ENCODE data around the gene SMARCD2. TPM values are rescaled to one million over a fixed set of nuclear protein-coding genes. Genes with fewer than 3 reads are reported as not detected.

The SMARCD2 gene
- total RNA-seq, 1 donor from 2014 or later: 80.7 TPM

GRCh38 chr17:63833741-63834373 is 8.6 kb downstream of the SMARCD2 start:
- no peak for DNase-seq (ENCODE audit: low spot score)
- Mint-ChIP-seq H3K36me3 (peaks cover 33% of the 10 kb centered on the region), H3K9me3 (no peaks in the 10 kb centered on the region), H3K27ac (no peak overlapping the region), H3K27me3 (ENCODE audit: insufficient read depth, low read depth) (peaks cover 5% of the 10 kb centered on the region), H3K4me3 (peak overlapping the region; percentile 24), H3K4me1 (peaks cover 11% of the 10 kb centered on the region)
- H3K4me3 ChIP-seq: no peak overlapping the region
- peaks cover 5% of the 10 kb centered on the region for H3K4me1 ChIP-seq
- TF ChIP-seq EZH2phosphoT487 (IDR thresholded peaks at IDR 0.05): no peak
- TF ChIP-seq EZH2 (IDR thresholded peaks at IDR 0.05): no peak
- TF ChIP-seq, protein P1, sequence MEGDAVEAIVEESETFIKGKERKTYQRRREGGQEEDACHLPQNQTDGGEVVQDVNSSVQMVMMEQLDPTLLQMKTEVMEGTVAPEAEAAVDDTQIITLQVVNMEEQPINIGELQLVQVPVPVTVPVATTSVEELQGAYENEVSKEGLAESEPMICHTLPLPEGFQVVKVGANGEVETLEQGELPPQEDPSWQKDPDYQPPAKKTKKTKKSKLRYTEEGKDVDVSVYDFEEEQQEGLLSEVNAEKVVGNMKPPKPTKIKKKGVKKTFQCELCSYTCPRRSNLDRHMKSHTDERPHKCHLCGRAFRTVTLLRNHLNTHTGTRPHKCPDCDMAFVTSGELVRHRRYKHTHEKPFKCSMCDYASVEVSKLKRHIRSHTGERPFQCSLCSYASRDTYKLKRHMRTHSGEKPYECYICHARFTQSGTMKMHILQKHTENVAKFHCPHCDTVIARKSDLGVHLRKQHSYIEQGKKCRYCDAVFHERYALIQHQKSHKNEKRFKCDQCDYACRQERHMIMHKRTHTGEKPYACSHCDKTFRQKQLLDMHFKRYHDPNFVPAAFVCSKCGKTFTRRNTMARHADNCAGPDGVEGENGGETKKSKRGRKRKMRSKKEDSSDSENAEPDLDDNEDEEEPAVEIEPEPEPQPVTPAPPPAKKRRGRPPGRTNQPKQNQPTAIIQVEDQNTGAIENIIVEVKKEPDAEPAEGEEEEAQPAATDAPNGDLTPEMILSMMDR (IDR thresholded peaks at IDR 0.05): no peak
- H3K79me2 ChIP-seq (ENCODE audit: low read depth): peaks cover 25% of the 10 kb centered on the region
- peaks cover 10% of the 10 kb centered on the region for H4K20me1 ChIP-seq (ENCODE audit: low read depth)
- H3F3A ChIP-seq (ENCODE audit: low read depth): peaks cover 25% of the 10 kb centered on the region
- no peak overlapping the region for H2AFZ ChIP-seq (replicated peaks)
- H3K36me3 ChIP-seq: peaks cover 5% of the 10 kb centered on the region
- H3K9ac ChIP-seq: no peak overlapping the region
- H3K27ac ChIP-seq: no peak overlapping the region
- no peak overlapping the region for H3K4me2 ChIP-seq
- no peaks in the 10 kb centered on the region for H3K9me3 ChIP-seq (ENCODE audit: low read depth)
- no peaks in the 10 kb centered on the region for H3K27me3 ChIP-seq

GRCh38 chr17:63833026-63833740 is 9.3 kb downstream of the SMARCD2 start:
- Mint-ChIP-seq H3K4me3 (no peak overlapping the region), H3K36me3 (peaks cover 33% of the 10 kb centered on the region), H3K4me1 (peaks cover 11% of the 10 kb centered on the region), H3K27ac (no peak overlapping the region), H3K27me3 (ENCODE audit: insufficient read depth, low read depth) (peaks cover 5% of the 10 kb centered on the region), H3K9me3 (no peaks in the 10 kb centered on the region)
- TF ChIP-seq, protein P1 (IDR thresholded peaks at IDR 0.05): no peak
- TF ChIP-seq EZH2phosphoT487 (IDR thresholded peaks at IDR 0.05) (no peak), EZH2 (IDR thresholded peaks at IDR 0.05) (no peak)
- no peak overlapping the region for H3K27ac ChIP-seq
- H3K79me2 ChIP-seq (ENCODE audit: low read depth): peaks cover 25% of the 10 kb centered on the region
- no peak overlapping the region for H3K4me2 ChIP-seq
- H3K4me1 ChIP-seq: peaks cover 5% of the 10 kb centered on the region
- no peak overlapping the region for H2AFZ ChIP-seq (replicated peaks)
- H3K27me3 ChIP-seq: no peaks in the 10 kb centered on the region
- H3K9me3 ChIP-seq (ENCODE audit: low read depth): no peaks in the 10 kb centered on the region
- no peak overlapping the region for H3K9ac ChIP-seq
- peaks cover 22% of the 10 kb centered on the region for H3F3A ChIP-seq (ENCODE audit: low read depth)
- no peak overlapping the region for H3K4me3 ChIP-seq
- H3K36me3 ChIP-seq: peaks cover 5% of the 10 kb centered on the region
- peaks cover 8% of the 10 kb centered on the region for H4K20me1 ChIP-seq (ENCODE audit: low read depth)
- DNase-seq (ENCODE audit: low spot score): no peak

- Mint-ChIP-seq H3K36me3 (peaks cover 33% of the 10 kb centered on the region), H3K27me3 (ENCODE audit: insufficient read depth, low read depth) (peaks cover 7% of the 10 kb centered on the region), H3K4me3 (no peak overlapping the region), H3K4me1 (peaks cover 15% of the 10 kb centered on the region), H3K9me3 (no peaks in the 10 kb centered on the region), H3K27ac (no peak overlapping the region)
- Histone ChIP-seq H3K36me3 (peaks cover 5% of the 10 kb centered on the region), H3F3A (ENCODE audit: low read depth) (peaks cover 22% of the 10 kb centered on the region), H4K20me1 (ENCODE audit: low read depth) (peaks cover 7% of the 10 kb centered on the region), H3K9me3 (ENCODE audit: low read depth) (no peaks in the 10 kb centered on the region), H3K27ac (no peak overlapping the region), H3K4me3 (no peak overlapping the region), H3K79me2 (ENCODE audit: low read depth) (peaks cover 24% of the 10 kb centered on the region), H2AFZ (replicated peaks) (no peak overlapping the region), H3K4me2 (no peak overlapping the region), H3K4me1 (peaks cover 6% of the 10 kb centered on the region), H3K27me3 (no peaks in the 10 kb centered on the region), H3K9ac (no peak overlapping the region)
- no peak for DNase-seq (ENCODE audit: low spot score)
- TF ChIP-seq EZH2phosphoT487 (IDR thresholded peaks at IDR 0.05) (no peak), EZH2 (IDR thresholded peaks at IDR 0.05) (no peak)
Measured at GRCh38 chr17:63832455-63832854, 10.0 kb downstream of the SMARCD2 start.

- Histone ChIP-seq H4K20me1 (ENCODE audit: low read depth) (peaks cover 3% of the 10 kb centered on the region), H3K27me3 (no peaks in the 10 kb centered on the region), H2AFZ (replicated peaks) (no peak overlapping the region), H3K9me3 (ENCODE audit: low read depth) (no peaks in the 10 kb centered on the region), H3K4me2 (no peak overlapping the region), H3K36me3 (peaks cover 5% of the 10 kb centered on the region), H3K4me3 (no peak overlapping the region), H3F3A (ENCODE audit: low read depth) (peaks cover 22% of the 10 kb centered on the region), H3K9ac (no peak overlapping the region), H3K79me2 (ENCODE audit: low read depth) (peaks cover 23% of the 10 kb centered on the region), H3K4me1 (peaks cover 6% of the 10 kb centered on the region), H3K27ac (no peak overlapping the region)
- peaks cover 31% of the 10 kb centered on the region for H3K36me3 Mint-ChIP-seq
- DNase-seq (ENCODE audit: low spot score): no peak
- H3K27ac Mint-ChIP-seq: no peak overlapping the region
- H3K4me3 Mint-ChIP-seq: no peak overlapping the region
- peaks cover 7% of the 10 kb centered on the region for H3K27me3 Mint-ChIP-seq (ENCODE audit: insufficient read depth, low read depth)
- peaks cover 15% of the 10 kb centered on the region for H3K4me1 Mint-ChIP-seq
- no peaks in the 10 kb centered on the region for H3K9me3 Mint-ChIP-seq
- no peak for TF ChIP-seq EZH2phosphoT487 (IDR thresholded peaks at IDR 0.05)
- TF ChIP-seq EZH2 (IDR thresholded peaks at IDR 0.05): no peak
- TF ChIP-seq, protein P1 (IDR thresholded peaks at IDR 0.05): no peak
Measured at GRCh38 chr17:63832014-63832413, 10.5 kb downstream of the SMARCD2 start.
